Activated T-cell treated with anti-CD3 and anti-CD28 coated beads for 24 hours (primary cell): ENCODE data around the gene FKBP6.
"Not testable (repeated sequence)": the region's sequence is repeated elsewhere in the genome, so short reads cannot be mapped to it uniquely, and the experiment has no call there.

Experiments used
- DNase-seq: peaks from one replicate; pipeline ENCODE4 v3.0.0-alpha.2; 2020; ENCODE audit warnings: low read depth

FKBP6 gene

GRCh38 chr7:73358590-73359275 lies 30.8 kb downstream of the FKBP6 start:
- no peak for DNase-seq

GRCh38 chr7:73359306-73359705 lies 31.3 kb downstream of the FKBP6 start:
- no peak for DNase-seq

- DNase-seq: no peak
These were observed 31.9 kb downstream of the FKBP6 start for GRCh38 chr7:73359746-73360375.

- DNase-seq: not testable (repeated sequence)
These were observed 32.6 kb downstream of the FKBP6 start for GRCh38 chr7:73360590-73360989.

- DNase-seq: no peak
These were observed 35.5 kb downstream of the FKBP6 start for GRCh38 chr7:73363225-73364005.

GRCh38 chr7:73364006-73364728 lies 36.2 kb downstream of the FKBP6 start:
- no peak for DNase-seq

GRCh38 chr7:73366127-73366526 lies 38.2 kb downstream of the FKBP6 start:
- DNase-seq: no peak

- no peak for DNase-seq
These were observed 39.0 kb downstream of the FKBP6 start for GRCh38 chr7:73366990-73367389.

GRCh38 chr7:73369009-73369408 lies 41.0 kb downstream of the FKBP6 start:
- DNase-seq: no peak

- no peak for DNase-seq
These were observed 41.7 kb downstream of the FKBP6 start for GRCh38 chr7:73369622-73370021.

GRCh38 chr7:73373741-73374140 lies 45.8 kb downstream of the FKBP6 start:
- DNase-seq: no peak

- not testable (repeated sequence) for DNase-seq
These were observed 48.3 kb downstream of the FKBP6 start for GRCh38 chr7:73376262-73376661.

- DNase-seq: no peak
These were observed 48.9 kb downstream of the FKBP6 start for GRCh38 chr7:73376671-73377412.

GRCh38 chr7:73377413-73378200 lies 49.6 kb downstream of the FKBP6 start:
- not testable (repeated sequence) for DNase-seq

GRCh38 chr7:73382934-73383503 lies 55.1 kb downstream of the FKBP6 start:
- no peak for DNase-seq

GRCh38 chr7:73387221-73387828 lies 59.4 kb downstream of the FKBP6 start:
- DNase-seq: no peak

- DNase-seq: no peak
These were observed 60.0 kb downstream of the FKBP6 start for GRCh38 chr7:73387908-73388414.

GRCh38 chr7:73391396-73391795 lies 63.4 kb downstream of the FKBP6 start:
- no peak for DNase-seq

- no peak for DNase-seq
These were observed 66.5 kb downstream of the FKBP6 start for GRCh38 chr7:73394422-73394821.
